HL-60 (cell line): Measurements from ENCODE around the gene LETM1.

Source experiments
- GABPA ChIP-seq: IDR thresholded peaks from 2 replicates; pipeline ENCODE4 v1.6.1; 2012; ENCODE audit warnings: low read depth
- POLR2AphosphoS5 ChIP-seq: IDR thresholded peaks from 2 replicates; pipeline ENCODE4 v1.6.1; 2012; ENCODE audit warnings: low read depth
- SPI1 ChIP-seq: IDR thresholded peaks from 2 replicates; pipeline ENCODE4 v1.6.1; 2012; ENCODE audit warnings: low read depth, mild to moderate bottlenecking, borderline replicate concordance
- TF ChIP-seq, protein P1 (sequence below): IDR thresholded peaks from 2 replicates; pipeline ENCODE4 v1.6.1; 2012; ENCODE audit warnings: low read depth; ENCODE audit not compliant: insufficient replicate concordance
- TF ChIP-seq, protein P2 (sequence below): IDR thresholded peaks from one replicate; pipeline ENCODE4 v1.5.1; 2011; ENCODE audit warnings: low read length, control low read depth, inconsistent platforms; ENCODE audit not compliant: insufficient read depth

DNA sequence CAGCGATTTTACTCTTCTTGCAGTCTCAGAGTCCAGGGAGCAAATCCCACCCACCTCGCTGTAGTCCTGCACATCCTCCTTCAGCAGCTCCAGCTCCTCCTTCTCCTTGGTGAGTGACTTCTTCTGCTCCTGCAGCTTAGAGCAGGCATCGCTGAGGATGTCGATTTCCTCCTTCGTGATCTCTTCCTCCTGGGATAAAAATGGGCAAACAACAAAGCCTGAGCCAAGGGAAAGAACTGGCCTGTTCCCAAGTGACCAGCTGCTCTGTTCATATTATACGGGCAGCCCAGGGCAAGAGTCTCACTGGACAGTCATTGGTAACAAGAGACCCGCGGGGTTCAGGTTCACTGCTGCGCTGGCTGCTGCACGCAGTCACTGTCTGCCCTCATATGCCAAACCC is 36.7 kb downstream of the LETM1 start:
- TF ChIP-seq, protein P1, sequence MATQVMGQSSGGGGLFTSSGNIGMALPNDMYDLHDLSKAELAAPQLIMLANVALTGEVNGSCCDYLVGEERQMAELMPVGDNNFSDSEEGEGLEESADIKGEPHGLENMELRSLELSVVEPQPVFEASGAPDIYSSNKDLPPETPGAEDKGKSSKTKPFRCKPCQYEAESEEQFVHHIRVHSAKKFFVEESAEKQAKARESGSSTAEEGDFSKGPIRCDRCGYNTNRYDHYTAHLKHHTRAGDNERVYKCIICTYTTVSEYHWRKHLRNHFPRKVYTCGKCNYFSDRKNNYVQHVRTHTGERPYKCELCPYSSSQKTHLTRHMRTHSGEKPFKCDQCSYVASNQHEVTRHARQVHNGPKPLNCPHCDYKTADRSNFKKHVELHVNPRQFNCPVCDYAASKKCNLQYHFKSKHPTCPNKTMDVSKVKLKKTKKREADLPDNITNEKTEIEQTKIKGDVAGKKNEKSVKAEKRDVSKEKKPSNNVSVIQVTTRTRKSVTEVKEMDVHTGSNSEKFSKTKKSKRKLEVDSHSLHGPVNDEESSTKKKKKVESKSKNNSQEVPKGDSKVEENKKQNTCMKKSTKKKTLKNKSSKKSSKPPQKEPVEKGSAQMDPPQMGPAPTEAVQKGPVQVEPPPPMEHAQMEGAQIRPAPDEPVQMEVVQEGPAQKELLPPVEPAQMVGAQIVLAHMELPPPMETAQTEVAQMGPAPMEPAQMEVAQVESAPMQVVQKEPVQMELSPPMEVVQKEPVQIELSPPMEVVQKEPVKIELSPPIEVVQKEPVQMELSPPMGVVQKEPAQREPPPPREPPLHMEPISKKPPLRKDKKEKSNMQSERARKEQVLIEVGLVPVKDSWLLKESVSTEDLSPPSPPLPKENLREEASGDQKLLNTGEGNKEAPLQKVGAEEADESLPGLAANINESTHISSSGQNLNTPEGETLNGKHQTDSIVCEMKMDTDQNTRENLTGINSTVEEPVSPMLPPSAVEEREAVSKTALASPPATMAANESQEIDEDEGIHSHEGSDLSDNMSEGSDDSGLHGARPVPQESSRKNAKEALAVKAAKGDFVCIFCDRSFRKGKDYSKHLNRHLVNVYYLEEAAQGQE, result no peak
- TF ChIP-seq, protein P2, sequence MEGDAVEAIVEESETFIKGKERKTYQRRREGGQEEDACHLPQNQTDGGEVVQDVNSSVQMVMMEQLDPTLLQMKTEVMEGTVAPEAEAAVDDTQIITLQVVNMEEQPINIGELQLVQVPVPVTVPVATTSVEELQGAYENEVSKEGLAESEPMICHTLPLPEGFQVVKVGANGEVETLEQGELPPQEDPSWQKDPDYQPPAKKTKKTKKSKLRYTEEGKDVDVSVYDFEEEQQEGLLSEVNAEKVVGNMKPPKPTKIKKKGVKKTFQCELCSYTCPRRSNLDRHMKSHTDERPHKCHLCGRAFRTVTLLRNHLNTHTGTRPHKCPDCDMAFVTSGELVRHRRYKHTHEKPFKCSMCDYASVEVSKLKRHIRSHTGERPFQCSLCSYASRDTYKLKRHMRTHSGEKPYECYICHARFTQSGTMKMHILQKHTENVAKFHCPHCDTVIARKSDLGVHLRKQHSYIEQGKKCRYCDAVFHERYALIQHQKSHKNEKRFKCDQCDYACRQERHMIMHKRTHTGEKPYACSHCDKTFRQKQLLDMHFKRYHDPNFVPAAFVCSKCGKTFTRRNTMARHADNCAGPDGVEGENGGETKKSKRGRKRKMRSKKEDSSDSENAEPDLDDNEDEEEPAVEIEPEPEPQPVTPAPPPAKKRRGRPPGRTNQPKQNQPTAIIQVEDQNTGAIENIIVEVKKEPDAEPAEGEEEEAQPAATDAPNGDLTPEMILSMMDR, result no peak
- TF ChIP-seq POLR2AphosphoS5 (no peak), SPI1 (no peak), GABPA (no peak)
